T-helper 22 cell (primary cell): ENCODE measurements around the gene ANKRD16.
"Not testable (repeated sequence)": the region's sequence is repeated elsewhere in the genome, so short reads cannot be mapped to it uniquely, and the experiment has no call there.

Experiments
- DNase-seq: peaks from one replicate; pipeline ENCODE4 v3.0.0-alpha.2; 2020; ENCODE audit warnings: low read depth

ANKRD16 gene

DNA sequence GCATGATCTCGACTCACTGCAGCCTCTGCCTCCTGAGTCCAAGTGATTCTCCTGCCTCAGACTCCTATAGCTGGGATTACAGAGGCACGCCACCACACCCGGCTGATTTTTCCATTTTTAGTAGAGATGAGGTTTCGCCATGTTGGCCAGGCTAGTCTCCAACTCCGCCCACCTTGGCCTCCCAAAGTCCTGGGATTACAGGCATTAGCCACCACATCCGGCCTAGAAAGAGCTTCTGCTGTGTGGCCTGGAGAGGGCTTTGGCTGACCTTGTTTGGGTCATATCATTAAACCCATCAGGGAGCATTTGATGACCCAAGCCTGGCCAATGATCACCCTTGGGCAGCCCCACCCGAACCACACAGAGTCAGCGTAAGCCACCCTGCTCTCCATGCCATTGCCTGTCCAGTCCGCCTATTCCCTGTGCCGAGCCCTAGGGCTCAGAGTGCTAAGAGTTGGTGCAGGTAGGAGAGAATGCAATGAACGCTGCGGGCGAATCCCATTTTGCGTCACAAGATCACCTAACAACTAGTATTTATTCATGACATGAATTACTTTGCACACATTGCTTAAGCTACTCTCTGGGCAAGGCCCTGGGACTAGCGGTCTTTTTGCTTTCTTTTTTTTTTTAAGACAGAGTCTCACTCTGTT lies 54.1 kb downstream of the ANKRD16 start:
- no peak for DNase-seq

DNA sequence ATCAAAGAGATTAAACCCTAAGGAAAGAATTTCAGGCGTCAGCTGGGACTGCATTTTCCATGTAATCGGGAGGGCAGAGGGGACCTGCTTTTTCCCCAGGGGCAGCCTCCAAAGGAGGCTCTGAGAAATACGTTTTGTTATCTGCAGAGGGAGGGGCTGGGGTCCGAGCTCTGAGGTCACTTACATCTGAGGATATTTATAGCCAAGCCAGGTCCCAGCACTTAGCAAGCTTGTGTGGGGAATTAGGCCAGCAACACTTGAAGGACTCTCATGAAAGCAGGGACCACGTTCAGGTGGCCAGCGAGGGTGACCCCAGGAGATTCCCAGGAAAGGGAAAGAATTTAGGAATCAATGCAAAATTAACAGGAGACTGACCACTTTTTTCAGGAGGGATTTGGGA lies 55.9 kb downstream of the ANKRD16 start:
- no peak for DNase-seq

DNA sequence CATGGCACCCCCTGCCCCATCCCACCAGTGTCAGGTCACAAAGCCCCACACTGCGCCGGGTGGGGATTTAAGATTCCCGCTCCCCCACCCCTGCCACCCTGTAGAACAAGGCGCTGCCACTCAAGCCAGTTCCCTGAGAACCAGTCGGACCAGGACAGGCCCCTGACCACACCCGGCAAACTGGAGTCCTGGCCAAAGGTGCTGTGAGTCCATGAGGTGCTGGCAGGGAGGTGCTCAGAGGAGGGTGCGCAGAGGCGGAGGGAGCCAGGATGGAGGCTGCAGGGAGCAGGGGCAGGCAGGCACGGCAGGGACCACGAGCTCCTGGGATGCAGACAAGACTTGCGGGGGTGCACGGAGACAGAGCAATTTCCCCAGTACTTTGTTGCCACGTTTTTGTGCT lies 56.7 kb downstream of the ANKRD16 start:
- no peak for DNase-seq

DNA sequence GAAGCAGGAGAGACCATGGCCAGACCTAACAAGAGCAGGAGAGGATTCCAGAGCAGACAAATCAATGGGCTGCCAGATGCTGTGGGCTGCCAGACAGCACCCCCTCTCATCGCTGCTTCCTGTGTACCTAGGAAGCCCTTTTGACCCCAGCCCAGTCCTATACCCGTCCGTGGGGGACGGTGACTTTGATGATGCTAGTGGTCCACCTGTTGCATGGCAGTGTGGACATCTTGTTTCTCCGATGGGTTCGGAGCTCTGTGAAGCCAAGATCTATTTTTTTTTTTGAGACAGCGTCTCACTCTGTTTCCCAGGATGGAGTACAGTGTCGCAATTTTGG lies 58.3 kb downstream of the ANKRD16 start:
- no peak for DNase-seq

DNA sequence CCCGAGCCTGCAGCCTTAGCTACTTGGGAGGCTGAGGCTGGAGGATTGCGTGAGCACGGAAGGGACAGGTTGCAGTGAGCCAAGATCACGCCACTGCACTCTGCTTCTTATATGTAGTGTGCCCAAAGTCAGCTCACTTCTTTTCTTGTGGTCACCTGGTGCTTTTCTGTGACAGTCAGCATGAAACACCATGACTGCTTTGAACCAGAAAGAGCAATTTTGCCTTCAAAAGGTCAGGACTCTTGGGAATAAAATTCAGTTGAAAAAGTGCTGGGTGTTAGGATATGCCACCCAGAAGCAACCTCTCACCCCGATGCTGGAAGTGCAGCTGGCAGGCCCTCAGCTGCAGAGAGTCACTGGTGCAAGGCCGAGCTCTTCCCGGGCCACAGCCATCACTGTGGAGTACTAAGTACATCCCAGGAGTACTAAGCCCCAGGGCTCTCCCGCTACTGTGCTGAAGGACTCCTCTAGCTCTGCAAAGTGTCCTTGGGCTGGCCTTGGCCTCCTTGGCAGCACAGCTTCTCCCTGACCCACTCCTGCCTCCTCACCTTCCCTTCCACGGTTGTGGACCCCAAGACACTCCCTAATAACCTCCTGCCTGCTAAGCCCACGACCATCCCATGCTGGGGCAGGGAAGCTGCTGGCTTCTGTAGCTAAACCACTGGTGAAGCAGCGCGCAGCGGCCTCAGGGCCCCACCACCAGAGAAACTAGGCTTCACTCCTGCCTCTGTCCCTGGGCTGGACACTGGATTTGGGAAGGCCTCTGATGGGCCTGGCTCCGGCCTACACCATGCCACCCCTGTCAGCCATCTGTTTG lies 58.9 kb downstream of the ANKRD16 start:
- no peak for DNase-seq

DNA sequence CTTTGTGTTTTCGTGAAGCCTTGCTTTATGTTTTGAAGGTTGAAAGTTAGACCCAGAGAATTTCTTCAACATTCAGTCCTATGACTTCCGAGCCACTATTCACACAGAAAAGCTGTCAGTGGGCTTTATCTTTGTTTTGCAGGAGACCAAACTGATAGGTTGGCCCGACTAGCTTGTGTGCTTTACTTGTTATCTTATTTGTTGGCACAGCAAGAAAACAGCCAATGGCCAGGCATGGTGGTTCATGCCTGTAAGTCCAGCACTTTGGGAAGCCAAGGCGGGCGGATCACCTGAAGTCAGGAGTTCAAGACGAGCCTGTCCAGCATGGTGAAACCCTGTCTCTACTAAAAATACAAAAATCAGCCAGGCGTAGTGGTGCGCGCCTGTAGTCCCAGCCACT lies 60.4 kb downstream of the ANKRD16 start:
- no peak for DNase-seq

DNA sequence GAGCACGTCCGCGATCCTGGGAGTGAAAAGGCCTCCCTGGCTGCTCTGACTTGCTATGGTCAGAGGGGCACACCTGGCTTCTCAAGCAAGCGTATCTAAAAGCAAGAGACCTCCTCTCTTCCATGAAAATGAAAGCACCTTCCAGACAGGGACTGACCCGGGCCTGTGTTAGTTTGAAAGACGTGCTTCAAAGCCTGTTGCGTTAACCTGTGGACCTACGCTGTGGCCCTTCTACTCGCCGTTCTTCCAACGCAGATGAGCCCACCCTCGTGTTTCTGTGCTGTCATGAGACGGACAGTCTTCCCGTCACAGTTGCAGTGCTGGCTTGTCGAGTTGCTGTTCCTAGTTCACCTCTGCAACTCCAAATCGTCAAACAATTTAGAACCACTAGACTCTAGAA lies 61.0 kb downstream of the ANKRD16 start:
- no peak for DNase-seq

DNA sequence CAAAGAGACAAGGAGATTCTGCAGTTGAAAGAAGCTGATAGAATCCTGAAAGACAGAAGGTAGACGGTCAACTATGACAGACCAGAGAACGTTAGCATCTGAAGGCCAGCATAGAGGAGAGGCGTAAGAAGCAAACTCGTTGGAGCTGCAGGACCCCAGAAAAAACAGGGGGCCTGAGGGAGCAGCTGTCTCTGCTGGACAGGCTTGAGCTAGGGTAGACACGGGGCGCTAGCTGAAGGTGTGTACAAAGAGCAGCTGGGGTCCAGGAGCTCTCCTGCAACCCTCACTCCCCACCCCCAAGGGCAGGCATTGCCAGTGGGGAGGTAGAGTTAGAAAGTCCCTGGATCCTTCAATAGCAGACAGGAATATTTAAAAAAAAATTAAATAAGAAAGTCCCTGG lies 61.9 kb downstream of the ANKRD16 start:
- no peak for DNase-seq

DNA sequence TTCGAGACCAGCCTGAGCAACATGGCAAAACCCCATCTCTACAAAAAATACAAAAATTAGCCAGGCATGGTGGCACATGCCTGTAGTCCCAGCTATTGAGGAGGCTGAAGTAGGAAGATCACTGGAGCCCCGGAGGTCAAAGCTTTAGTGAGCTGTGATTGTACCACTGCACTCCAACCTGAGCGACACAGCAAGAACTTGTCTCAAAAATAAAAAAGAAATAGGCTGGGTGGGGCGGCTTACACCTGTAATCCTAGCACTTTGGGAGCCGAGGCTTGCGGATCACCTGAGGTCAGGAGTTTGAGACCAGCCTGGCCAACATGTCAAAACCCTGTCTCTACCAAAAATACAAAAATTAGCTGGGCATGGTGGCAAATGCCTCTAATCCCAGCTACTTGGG lies 63.2 kb downstream of the ANKRD16 start:
- DNase-seq = not testable (repeated sequence)

DNA sequence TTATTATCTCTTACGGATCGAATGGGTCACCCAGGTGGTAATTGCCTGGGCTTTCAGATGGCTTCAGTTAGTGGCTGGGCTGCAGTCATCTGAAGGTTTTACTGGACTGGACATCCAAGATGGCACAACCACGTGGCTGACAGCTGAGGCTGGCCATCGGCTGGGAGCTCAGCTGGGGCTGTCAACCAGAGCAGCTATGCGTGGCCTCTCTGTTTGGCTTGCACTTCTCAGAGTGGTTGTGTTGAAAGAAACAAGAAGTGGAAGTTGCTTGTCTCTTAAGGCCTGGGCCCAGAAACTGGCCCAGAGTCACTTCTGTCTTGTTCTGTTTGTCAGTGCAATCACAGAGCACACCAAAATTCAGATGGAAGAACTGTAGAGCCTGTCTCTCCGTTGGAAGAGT lies 70.8 kb downstream of the ANKRD16 start:
- no peak for DNase-seq

DNA sequence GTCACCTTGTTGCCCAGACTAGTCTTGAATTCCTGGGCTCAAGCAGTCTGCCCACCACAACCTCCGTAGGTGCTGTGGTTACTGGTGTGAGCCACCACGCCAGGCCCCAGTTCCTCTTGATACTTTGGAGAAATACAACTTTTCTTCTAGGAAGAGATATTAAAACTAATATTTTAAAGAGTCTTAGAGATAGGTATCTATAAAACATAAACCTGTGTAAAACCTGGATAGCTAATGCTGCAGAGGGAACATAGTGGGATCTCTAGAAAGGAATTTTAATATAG lies 71.7 kb downstream of the ANKRD16 start:
- no peak for DNase-seq

DNA sequence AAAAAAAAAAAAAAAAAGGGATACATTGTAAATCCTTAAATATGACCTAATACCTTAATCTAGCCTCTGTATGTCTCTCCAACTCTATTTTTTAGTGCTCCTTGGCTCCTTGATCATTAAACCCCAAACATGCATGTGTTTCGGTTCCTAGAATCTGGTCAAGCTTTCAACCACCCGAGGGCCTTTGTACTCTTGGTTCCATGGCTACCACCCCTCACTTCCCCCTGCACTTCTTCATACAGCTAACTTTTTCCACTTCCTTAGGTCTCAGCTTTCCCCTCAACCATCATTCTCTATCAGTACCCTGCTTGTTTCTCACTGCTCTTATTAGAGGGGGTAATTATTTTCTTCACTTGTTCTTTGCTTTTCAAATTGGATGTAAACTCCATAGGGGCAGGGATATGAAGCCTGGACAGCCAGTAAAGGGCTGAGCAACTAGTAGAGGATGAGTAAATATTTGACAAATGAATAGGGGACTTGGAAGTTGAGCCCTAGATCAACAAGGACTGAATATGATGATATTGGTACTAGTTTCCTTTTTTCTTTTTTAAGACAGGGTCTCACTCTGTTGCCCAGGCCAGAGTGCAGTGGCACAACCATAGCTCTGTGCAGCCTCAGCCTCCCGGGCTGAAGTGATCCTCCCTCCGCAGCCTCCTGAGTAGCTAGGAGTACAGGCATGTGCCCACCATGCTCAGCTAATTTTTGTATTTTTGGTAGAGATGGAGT lies 72.2 kb downstream of the ANKRD16 start:
- DNase-seq = no peak

DNA sequence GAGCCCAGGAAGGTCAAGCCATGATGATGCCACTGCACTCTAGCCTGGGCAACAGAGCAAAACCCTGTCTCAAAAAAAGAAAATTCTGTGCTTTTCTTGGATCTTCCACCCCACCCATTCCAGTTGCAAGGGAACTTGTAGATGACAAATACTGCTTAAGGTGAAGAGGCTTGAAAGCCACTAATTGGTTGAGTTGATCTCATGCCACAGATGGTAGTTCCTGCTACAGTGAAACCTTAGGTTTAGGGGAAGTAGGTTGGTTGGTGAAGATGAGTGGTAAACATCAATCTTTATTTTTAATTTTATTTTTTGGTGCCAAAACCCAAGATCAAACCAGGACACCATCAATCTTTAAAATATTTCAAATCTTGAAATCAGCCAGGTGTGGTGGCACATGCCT lies 73.5 kb downstream of the ANKRD16 start:
- DNase-seq = no peak

DNA sequence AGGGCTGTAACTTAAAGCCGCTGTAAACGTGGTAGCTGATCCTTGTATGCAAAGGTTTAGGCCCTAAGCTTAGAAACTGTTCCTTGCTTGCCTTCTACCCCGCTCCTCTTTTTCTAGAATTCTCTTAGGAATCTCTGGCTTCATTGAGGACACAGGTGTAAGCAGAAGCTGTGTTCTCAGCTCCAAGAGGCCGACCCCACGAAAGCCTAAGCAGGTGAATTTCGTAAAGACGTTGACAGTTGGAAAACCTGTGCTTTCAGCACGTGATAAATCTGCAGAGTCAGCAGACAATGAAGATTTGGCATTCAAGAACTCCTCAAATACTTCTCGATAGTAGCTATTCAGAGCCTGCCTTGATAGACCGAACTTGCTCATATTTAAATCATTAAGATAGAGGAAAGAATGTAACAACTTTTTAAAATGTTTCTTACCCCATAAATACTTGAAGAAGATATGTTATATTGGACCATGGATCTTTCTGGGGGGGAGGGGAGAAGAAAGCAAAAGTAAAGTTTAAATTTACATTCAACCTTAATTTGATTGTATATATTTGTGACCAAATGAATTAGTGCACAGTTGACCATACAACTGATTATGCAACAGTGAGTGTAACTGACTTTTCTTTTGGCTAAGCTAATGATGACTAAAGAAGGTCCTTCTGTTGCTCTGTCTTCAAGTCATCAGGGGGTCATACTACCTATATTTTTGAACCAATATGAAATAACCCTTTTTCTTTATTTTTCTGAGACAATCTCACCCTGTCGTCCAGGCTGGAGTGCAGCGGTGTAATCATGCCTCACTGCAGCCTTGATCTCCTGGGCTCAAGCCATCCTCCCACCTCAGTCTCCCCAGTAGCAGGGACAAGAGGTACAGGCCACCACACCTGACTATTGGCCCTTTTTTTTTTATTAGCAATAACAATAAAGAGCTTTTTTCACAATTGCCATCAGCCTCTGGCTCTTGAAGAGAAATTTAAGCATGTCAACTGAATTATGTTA lies 75.3 kb downstream of the ANKRD16 start:
- DNase-seq = no peak

DNA sequence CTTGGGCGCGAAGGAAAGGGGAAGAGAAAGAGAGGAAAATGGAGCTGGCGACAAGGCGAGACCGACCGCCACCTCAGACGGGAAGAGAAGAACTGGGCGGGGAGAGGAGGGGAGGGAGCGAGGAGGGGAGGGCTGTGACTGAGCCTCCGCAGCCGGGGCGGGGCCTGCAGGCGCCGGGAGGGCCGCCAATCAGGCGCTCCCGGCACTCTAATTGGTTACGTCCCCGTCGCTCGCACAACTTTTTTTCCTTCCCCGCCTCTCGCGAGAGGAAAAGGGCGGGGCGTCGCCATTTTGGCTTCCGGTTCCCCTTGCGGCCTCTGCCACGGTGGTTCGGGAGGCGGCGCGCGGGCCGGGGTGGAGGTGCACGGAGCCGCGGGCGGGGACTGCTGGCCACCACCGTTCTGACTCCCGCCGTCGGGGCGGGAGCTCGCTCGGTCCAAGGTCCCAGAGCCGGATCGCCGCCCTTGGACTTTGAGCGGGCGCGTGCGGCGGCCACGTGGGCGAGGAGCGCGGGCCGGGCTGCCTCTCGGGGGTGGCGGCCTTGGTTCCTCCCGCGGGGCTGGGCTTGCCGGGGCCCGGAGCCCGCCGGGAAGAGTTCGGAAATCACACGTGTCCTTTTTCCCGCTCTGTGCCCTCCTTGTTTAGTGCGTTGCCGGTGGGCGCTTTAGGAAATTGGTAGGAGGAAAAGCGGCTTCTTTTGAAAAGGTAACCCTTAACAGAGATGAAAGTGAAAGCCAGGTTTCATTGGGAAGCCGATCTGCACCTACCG lies 76.2 kb downstream of the ANKRD16 start, which contains the start of gene GDI2:
Gene GDI2 (minus strand): TSS at position 94 of the 769 bp plus-strand sequence. CDS start 176 bp downstream, outside the sequence.
- DNase-seq = peak; percentile 93

DNA sequence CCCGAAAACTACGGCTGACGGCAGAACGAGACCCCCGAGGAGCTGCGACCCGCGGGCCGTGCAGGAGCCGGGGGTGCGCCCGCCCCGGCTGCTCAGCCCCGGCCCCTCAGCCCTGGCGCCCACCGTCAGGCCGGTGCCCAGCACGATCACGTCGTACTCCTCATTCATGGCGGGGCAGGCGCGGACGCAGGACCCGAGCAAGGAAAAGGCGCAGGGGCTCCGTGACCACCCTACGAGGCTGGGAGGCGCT lies 76.7 kb downstream of the ANKRD16 start:
- no peak for DNase-seq

DNA sequence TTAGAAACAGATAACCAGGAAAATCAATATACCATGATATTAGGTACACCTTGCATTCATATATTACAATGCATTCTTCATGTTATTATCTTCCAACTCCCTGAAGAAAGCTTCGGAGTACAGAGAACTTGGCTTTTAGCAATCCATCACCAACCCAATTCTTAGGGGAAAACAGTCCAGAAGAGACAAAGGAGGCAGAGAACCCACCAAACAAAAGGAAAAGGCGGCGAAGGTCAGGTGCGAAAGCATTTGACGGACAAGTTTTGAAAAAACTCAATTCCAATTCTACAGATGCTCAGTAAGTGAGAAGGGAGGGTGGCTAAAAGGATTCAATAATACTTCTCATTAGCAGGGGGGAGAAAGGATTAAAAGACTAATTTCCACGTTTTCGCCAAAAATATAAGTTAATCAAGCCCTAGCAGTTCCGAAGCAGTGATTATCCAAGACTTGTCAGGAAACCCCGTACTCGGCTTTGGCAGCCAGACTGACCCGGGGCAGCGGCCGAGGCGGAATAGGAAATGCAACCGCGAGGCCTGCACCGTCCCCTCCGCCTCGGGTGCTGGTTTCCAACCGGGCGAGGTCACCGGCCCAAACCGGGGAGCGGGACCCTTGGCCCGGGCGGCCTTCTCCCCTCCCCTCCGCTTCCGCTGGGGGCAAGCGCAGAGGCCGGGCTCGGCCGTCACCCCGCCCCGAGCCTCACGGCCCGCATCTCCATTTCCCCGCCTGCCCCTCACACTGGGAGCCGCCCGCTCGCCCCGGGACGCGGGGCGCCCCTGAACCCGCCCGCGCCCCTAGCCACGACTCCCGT lies 77.2 kb downstream of the ANKRD16 start:
- DNase-seq = peak; percentile 4
